GM19099 (cell line): ENCODE measurements around the gene LONP1.

ENCODE experiments used
- POLR2A ChIP-seq: IDR thresholded peaks from 3 replicates; pipeline ENCODE4 v1.6.1; 2011; ENCODE audit warnings: low read depth; ENCODE audit not compliant: insufficient read length; ENCODE audit errors: extremely low read depth

LONP1 gene

GRCh38 chr19:5697022-5697889 lies 22.7 kb downstream of the LONP1 start:
- TF ChIP-seq POLR2A: no peak

GRCh38 chr19:5696196-5697021 lies 23.5 kb downstream of the LONP1 start:
- TF ChIP-seq POLR2A: no peak

GRCh38 chr19:5695649-5696195 lies 24.2 kb downstream of the LONP1 start:
- no peak for TF ChIP-seq POLR2A

GRCh38 chr19:5694956-5695648 lies 24.8 kb downstream of the LONP1 start:
- TF ChIP-seq POLR2A: no peak

- TF ChIP-seq POLR2A: no peak
Measured at GRCh38 chr19:5694167-5694955, 25.6 kb downstream of the LONP1 start.

- TF ChIP-seq POLR2A: peak; percentile 24
Measured at GRCh38 chr19:5693195-5694166, 26.5 kb downstream of the LONP1 start.

GRCh38 chr19:5692723-5693194 lies 27.2 kb downstream of the LONP1 start:
- TF ChIP-seq POLR2A: no peak

- TF ChIP-seq POLR2A: no peak
Measured at GRCh38 chr19:5691822-5692722, 27.9 kb downstream of the LONP1 start.

GRCh38 chr19:5690955-5691821 lies 28.8 kb downstream of the LONP1 start:
- TF ChIP-seq POLR2A: peak; percentile 31

GRCh38 chr19:5690125-5690954 lies 29.6 kb downstream of the LONP1 start, which contains the start of gene RPL36:
TSS of gene RPL36 (plus strand) at chr19:5690295. CDS start at chr19:5690508, 213 bp downstream.
- peak; percentile 99 for TF ChIP-seq POLR2A
